ENCODE data around the gene ENTHD1.

DNA sequence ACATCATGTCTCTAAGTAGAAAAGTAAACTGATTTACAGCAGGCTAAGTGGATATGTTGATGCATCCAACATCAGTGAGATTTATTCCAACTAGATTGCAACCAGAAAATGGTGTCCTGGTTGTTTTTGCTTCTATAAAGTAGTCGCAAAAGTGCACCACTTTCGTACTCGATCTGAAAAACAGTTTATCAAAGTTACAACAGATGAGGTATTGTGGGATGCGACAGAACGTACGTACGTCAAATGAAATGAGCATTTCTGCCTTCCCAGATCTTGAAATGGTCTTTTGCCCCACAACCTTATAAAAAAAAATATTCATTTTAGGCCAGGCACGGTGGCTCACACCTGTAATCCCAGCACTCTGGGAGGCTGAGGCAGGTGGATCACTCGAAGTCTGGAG lies 21.0 kb upstream of the ENTHD1 start:
- TF ChIP-seq EZH2 (optimal IDR thresholded peaks at IDR 0.05; ENCODE audit: low read depth, low read length) (no peak), EZH2phosphoT487 (IDR thresholded peaks at IDR 0.05; ENCODE audit: low read length) (no peak)
